Cortex of kidney (tissue), 1 donor: ENCODE measurements around the gene CD72.

Experiments
- DNase-seq: peaks from one replicate; lab custom pipeline; 2025; lab: John Stamatoyannopoulos, UW

Gene CD72, protein sequence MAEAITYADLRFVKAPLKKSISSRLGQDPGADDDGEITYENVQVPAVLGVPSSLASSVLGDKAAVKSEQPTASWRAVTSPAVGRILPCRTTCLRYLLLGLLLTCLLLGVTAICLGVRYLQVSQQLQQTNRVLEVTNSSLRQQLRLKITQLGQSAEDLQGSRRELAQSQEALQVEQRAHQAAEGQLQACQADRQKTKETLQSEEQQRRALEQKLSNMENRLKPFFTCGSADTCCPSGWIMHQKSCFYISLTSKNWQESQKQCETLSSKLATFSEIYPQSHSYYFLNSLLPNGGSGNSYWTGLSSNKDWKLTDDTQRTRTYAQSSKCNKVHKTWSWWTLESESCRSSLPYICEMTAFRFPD

DNA sequence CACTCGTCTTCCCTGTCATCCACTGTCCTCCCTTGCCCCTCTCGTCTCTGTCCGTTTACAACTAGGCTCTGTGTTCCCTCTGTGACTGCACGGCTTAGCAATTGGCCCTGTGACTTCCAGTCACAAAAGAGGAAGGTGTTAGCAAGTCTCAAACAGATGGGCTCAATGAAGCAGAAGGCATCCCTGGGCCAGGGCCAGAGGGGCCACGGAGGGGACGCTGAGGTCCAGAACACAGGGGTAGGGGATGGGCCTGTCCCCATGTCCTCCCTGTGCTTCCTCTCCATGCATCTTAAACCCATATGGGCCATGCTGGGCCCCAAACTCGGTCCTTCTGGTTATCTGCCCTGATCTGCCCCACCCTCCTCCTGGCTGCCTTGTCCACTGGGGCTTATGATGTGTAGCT, at the start of gene CD72:
TSS of gene CD72 (minus strand) at position 89 of the 403 bp plus-strand sequence. CDS start 110 bp downstream, outside the sequence.
- DNase-seq = no peak

DNA sequence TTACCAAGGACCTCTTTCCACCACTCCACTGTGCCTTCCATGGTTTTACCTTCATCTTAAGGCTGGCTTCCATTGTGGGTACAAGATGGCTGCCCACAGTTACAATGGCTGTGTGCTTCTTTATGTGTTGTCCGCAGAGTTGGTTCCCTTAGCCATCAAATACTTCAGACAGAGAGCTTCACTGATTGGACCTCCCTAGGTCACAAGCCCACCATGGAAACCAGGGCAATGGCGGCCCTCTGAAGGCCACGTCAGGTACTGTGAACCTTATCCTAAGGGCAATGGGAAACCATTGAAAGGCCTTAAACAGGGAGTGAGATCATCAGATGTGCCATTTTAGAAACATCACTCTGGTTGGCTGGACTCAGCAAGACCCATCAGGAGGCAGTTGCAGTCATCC, 49.7 kb upstream of the CD72 start:
- DNase-seq = no peak

DNA sequence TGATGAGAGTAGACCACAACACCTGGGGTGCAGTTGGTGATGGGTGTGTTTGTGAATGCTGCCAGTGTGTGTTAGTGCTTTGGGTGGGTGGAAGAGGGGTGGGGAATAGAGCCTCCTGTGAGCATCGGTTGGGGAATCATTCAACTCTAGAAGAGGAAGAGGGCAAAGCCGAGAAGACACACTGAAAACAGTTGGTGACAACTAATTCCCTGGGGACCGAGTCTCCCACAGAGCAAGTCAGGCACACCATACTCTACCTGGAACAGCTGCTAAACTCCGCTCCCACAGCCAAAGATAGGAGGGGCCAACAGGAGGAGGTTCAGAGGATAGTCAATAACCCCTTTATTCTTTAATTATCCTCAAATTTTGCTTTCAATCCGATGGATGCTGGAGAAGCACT, 48.3 kb upstream of the CD72 start:
- no peak for DNase-seq

DNA sequence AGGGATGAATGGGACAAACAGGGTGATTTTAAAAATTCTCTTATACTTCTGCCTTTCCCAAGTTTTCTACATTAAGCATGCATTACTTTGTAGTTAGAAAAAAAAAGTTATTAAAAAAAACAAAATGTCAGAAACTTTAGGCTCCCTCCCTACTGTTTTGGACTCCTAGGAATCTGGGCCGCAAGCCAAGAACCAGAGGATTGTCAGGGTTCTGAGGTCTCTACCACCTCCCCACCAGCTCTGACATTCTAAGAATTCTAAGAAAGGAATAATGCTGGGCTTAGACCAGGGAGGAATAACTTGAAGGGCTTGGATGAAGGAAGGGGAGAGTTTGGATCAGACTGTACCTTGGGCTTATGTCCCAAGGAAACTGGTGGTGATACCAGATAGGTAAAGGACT, 47.8 kb upstream of the CD72 start:
- no peak for DNase-seq

DNA sequence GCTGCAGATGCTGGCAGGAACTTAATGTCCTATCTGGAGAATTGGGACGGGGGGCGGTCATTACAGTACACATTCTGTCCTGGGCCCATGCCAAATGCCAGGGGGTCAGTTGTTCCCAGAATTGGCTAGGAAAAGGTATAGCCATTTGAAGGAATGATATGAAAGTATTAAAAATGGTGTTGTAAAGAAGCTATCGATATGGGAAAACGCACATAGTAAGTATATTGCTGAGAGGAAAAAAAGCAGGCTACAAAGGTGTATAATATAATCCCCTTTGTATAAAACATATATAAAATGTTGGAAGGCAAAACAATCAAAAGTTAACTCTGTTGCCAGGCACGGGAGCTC, 47.2 kb upstream of the CD72 start:
- no peak for DNase-seq

DNA sequence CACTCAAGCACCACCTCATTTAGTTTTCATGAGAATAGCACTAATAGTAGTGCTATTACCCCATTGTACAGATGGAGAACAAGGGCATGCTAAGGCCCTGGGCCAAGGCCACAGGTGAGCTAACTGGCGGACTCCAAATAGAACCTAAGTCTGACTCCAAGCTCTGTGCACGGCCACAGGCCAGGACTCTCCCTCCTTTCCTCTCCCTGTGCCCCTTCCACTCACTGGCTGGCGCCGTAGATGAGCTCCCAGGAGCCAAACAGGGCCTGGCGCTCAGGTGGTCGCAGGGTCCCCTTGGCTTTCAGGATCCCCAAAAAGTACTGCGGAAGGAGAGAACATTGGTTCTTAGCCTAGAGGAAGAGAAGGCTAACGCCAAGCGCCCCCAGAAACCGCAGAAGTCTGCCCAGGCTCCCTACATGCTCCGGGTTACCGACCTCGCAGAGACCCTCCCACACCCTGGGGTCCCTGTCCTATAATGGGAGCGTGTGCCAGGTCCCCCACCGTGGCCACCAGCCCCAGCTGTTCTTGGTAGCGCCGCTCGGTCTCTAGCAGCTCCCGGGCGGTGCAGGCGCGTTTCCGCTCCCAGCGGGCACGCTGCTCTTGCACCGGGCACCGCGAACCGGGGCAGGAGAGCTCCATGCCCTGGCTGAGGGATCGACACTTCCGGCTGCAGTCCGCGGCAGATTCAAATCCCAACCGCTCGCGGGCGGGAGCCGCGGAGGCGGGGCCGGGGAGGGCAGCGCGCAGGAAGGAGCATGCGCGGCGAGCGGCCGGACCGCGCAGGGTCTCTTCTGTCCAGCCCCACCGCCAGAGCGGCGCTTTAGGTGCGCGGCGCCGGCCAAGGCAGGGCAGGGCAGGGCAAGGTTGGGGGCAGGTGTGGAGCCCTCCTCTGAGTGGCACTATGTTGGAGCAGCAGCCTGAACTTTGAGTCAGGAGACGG, 46.6 kb upstream of the CD72 start, which contains the start of gene ARHGEF39:
TSS of gene ARHGEF39 (minus strand) at position 665 of the 940 bp plus-strand sequence. CDS start at position 639, 26 bp downstream.
- DNase-seq = no peak

DNA sequence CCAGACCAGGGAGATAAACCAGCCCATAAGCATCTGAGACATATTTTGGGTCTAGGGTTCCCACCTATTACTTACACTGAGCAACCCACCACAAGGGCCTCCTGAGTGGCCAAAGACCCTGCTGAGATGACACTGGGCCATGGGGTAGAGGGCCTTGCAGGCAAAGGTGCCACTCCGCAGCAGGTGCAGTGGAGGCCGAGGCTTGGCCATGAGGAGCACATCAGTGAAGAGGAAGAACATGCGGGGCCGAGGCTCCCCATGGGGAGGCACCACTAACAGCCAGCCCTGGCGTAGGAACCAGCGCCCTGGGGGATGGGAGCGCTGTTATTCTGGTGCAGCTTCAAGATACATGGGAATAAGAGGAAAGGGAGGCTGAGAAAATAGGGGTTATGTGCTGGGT, 44.2 kb upstream of the CD72 start:
- no peak for DNase-seq

DNA sequence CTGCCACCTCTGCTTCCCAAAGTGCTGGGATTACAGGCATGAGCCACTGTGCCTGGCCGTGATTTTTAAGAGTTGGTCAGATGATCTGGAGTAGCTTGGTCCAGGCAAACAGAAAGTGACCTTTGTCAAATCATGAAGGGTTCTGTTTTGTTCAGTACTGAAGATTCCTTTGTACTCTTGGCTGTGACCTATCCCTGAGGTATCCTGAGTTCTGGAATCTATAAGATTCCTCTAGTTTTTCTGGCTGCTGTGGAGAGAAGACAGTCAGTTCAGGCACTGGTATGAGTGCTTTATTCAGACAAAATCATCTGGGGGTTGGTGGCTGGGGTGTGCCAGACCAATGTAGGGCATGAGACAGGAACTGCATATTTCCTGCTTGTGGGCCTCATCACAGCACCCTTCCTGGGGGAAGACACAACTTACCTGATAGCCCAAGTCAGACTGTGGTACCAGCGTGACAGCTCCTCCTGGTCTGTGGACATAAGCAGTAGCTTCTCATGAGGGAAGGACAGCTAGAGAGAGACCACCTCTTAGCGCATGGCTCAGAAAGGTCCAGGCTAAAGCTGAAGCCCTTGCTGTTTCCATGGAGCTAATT, 43.6 kb upstream of the CD72 start:
- DNase-seq = no peak

DNA sequence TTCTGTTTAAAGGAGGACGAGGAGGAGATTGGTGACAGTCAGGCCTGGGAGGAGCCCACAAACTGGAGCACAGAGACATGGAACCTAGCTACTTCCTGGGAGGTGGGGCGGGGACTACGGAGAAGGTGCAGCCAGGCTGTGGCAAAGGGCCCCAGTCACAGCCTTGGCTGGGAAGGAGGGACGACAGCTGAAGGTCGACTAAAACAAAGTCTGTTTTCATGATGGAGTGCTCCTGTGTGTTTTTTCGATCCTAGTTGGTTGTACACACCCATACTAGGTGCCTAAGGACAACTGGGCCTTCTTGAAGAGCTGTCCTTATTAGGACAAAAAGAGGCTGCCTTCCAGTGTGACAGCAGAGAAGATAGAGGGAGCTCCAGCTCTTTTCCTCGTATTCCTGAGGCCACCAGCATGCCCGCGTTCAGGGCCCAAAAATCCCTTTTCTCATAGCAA, 42.8 kb upstream of the CD72 start:
- DNase-seq = no peak

DNA sequence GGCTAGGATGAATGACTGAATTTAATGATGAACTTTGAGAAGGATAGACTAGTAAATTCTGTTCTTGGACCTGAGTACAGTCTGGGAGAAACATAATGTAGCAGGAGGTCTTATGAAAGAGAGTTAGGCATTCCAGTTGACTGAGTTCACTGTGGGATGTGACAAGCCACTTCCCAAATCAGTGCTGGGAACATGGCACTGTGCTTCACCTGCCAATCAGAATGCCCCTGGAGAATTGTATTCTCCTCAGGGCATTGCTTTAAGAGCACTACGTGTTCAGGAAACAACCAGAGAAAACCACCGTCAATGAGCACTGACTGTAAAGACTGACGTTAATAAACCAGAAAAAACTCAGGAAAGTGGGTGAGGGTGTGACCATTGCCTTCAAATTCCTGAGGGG, 41.1 kb upstream of the CD72 start:
- no peak for DNase-seq

DNA sequence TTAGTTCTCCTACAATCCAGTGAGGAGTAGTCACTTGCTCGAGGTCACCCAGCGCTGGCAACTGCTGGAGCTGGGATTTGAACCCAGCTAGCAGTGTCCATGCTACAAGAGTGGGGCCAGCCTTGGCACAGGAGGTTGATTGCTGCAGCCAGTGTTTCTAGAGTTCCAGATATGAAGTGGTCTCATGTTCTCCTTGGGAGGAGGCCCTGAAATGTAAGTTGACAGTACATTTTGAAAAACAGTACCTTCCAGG, 40.7 kb upstream of the CD72 start:
- no peak for DNase-seq

DNA sequence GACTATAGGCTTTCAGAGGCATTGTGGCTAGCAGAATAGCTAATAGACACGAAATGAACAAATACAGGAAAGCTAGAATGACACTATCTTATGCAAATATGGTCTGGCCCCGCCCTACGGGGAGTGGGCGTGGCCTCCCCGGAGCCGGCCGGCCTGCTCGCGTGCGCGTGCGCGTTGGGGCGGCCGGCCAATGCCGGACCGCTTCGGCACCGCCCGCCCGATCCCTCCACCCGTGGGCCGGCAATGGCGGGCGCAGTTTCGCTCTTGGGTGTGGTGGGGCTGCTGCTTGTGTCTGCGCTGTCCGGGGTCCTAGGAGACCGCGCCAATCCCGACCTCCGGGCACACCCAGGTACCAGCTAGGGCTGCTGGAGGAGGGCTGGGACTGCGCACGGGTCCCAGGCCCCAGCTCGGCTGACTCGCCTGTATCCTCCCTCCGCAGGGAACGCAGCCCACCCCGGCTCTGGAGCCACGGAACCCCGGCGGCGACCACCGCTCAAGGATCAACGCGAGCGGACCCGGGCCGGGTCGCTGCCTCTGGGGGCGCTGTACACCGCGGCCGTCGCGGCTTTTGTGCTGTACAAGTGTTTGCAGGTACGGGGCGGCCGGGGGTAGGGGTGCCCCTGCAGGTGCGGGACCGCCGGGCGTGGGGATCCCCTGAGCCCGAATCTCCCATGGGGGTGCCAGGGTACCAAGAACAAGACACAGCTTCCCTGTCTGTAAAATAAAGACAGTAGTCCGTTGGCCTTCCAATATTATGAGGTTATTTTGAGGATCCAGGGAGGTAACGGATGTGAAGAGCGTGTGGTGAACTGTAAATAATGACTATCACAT, 40.1 kb upstream of the CD72 start, which contains the start of gene CCDC107:
TSS of gene CCDC107 (plus strand) at position 156 of the 831 bp plus-strand sequence. CDS start at position 244, 88 bp downstream.
- no peak for DNase-seq

DNA sequence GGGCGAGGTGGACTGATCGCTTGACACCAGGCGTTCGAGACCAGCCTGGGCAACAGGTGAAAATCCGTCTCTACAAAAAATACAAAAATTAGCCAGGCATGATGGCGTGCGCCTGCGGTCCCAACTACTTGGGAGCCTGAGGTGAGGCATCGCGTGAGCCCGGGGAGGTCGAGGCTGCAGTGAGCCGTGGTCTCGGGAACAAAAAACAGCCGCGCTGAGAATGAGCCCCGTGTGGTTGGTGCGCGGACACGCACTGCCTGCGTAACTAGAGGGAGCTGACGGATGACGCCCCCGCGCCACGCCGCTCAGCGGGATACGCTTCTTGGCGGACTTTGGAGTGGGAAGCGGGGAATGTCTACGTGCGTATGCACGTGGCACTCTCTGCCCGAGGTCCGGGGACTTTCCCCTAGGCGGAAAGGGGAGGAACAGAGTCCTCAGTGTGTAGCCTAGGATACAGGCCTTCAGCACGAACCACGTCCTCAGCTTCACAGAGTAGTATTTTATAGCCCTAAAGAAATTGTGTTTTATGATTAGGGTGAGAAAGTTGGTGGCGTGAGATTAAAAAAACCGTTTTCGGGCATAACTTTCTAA, 39.4 kb upstream of the CD72 start, which contains the start of gene RMRP:
TSS of gene RMRP (minus strand) at position 474 of the 591 bp plus-strand sequence.
- DNase-seq = peak; percentile 55

DNA sequence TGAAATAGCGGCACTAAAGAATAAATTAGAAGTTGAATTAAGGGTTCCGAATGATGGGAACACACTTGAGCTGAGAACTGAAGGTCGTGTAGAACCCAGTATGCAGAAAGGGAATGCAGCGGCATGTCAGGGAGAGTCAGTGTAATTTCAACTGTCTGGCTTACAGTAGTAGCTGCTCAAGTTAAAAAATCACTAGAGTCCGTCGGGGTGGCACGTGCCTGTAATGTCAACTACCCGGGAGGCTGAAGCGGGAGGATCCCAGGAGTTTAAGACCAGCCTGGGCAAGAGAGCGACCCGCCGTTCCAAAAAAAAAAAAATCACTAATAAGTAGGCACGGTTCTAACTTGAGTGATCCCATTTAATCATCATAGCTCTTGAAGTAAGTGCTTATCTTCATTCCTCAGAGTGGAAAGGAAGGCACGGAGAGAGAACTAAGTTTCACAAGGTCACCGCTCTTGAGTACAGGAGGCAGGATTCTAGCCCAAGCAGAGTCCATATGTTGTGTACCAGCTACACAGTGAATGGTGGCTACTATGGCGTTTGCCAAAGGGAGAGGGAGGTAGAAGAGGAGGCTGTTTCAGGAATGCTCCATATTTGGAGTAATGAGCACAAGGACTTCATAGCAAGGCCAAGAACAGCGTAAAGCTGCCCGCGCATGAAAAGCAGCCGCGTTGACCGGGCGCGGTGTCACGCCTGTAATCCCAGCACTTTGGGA, 38.8 kb upstream of the CD72 start:
- DNase-seq = no peak

DNA sequence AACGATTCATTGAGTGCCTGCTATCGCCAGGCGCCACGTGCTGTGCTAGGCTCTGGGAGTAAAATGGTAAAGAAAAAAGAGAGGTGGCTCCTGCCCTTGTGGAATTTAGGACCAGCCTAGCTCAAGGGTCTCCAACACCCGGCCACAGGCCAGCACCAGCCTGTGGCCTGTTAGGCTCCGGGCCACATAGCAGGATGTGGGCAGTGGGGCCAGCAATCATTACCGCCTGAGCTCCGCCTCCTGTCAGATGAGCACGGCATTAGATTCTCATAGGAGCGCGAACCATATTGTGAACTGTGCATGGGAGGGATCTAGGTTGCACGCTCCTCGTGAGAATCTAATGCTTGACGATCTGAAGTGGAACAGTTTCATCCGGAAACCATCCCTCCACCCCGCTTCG, 38.1 kb upstream of the CD72 start:
- no peak for DNase-seq

DNA sequence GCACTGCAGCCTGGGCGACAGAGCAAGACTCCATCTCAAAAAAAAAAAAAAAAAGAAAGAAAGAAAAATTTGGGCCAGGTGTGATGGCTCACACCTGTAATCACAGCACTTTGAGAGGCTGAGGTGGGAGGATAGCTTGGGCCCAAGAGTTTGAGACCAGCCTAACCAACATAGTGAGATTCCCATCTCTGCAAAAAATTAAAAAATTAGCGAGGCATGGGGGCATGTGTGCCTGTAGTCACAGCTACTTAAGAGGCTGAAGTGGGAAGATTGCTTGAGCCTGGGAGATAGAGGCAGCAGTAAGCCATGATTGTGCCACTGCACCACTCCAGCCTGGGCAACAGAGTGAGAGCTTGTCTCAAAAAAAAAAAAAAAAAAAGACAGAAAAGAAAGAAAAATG, 35.4 kb upstream of the CD72 start:
- no peak for DNase-seq

DNA sequence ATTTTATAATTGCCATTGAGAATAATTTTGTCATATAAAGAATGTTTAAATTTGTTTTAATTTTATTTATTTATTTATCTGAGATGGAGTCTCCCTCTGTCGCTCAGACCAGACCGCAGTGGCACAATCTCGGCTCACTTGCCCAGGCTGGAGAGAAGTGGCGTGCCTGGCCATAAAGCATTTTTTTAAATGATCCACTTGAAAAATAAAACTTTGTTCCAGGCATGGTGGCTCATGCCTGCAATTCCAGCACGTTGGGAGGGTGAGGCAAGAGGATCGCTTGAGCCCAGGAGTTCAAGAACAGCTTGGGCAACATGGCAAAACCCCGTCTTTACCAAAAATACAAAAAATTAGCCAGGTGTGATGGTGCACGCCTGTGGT, 34.6 kb upstream of the CD72 start:
- no peak for DNase-seq

DNA sequence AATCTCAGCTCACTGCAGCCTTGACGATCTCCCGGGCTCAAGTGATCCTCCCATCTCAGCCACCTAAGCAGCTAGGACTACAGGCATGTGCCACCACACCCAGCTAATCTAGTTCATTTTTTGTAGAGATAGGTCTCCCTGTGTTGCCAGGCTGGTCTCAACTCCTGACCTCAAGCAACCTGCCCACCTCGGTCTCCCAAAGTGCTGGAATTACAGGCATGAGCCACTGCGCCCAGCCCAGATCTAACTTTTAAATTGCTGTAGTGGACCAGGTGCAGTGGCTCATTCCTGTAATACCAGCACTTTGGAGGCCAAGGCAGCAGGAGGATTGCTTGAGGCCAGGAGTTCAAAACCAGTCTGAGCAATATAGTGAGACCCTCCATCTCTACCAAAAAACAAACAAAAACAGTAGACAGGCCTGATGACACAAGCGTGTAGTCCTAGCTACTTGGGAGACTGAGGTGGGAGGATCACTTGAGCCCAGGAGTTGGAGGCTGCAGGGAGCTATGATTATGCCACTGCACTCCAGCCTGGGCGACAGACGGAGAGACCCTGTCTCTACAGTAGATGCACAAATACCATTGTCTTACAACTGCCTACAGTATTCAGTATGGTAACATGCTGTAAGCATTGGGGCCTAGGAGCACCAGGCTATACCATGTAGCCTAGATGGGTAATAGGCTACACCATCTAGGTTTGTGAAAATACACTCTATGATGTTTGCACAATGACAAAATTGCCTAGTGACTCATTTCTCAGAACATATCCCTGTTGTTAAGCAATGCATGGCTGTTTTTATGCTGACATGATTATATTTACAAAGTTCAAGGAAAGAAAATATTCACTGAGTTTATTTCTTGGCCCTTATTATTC, 34.0 kb upstream of the CD72 start:
- no peak for DNase-seq

DNA sequence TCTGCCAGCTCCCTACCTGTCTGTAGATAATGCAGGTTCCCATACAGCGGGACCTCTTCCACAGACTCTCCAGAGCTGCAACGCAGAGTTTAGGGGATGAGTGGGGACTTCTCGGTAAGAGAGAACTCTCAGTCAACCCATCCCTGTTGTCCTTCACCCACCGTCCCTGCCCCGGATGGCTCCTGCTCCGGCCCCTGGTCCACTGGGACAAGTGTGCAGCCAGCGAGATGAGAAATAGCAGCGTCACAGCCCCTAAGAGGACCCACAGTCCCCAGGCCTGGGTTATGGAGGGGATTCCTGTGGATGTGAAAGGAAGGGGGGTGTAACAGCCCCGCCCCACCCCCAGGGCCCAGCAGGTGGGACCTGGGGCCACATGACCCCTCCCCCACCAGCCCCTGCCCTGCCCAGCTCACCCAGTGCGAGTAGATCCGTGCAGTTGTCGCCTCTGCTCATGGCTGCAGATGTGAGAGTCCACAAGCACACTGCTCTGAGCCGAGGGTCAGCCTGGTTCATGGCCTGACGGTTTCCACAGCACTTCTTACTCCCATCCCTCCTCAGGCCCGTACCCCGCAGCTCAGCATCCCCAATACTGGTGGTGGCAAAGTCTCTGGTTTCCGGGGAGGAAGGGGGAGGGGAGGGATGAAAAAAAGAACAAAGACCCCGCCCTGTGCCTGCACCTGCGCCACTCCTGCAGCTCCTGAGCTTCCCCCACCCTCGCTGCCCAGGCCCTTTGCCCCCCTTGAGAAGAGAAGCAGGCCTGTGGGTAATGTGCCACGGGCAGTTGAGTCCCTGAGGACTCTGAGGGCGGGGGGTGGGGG, 32.3 kb upstream of the CD72 start, which contains the start of gene SIT1:
TSS of gene SIT1 (minus strand) at position 591 of the 818 bp plus-strand sequence. CDS start at position 513, 78 bp downstream.
- DNase-seq = no peak
